RWPE2 (cell line): ENCODE measurements around the gene LAMC1.
"Not testable (repeated sequence)": the region's sequence is repeated elsewhere in the genome, so short reads cannot be mapped to it uniquely, and the experiment has no call there.

Source experiments
- ATAC-seq: fragments of 200-7000 bp; cut with Tn5 transposase; 3 replicates; pipeline ENCODE4 v1.9.1; 2021; ENCODE audit warnings: low read depth
- DNase-seq: peaks from one replicate; pipeline ENCODE4 v3.0.0-alpha.2; 2020; ENCODE audit warnings: low spot score
- H3K27ac ChIP-seq: fragments of 450-650 bp; 2 replicates; pipeline ENCODE4 v1.5.1; 2017; ENCODE audit warnings: mild to moderate bottlenecking; ENCODE audit not compliant: poor library complexity, severe bottlenecking
- H3K27me3 ChIP-seq: fragments of 250-450 bp; sonication (Bioruptor Pico); 2 replicates; pipeline ENCODE4 v1.5.1; 2021; ENCODE audit warnings: mild to moderate bottlenecking, moderate library complexity; ENCODE audit not compliant: insufficient read depth, poor library complexity, severe bottlenecking
- H3K36me3 ChIP-seq: fragments of 250-450 bp; sonication (Bioruptor Pico); 2 replicates; pipeline ENCODE4 v1.5.1; 2020; ENCODE audit warnings: low read depth, mild to moderate bottlenecking, moderate library complexity
- H3K4me1 ChIP-seq: fragments of 250-450 bp; sonication (Bioruptor Pico); 2 replicates; pipeline ENCODE4 v1.5.1; 2021; ENCODE audit warnings: mild to moderate bottlenecking, moderate library complexity; ENCODE audit not compliant: insufficient read depth, poor library complexity, severe bottlenecking
- H3K4me3 ChIP-seq: fragments of 250-450 bp; sonication (Bioruptor Pico); 2 replicates; pipeline ENCODE4 v1.5.1; 2021; ENCODE audit warnings: mild to moderate bottlenecking, moderate library complexity; ENCODE audit not compliant: severe bottlenecking
- H3K9me3 ChIP-seq: fragments of 250-450 bp; sonication (Bioruptor Pico); 2 replicates; pipeline ENCODE4 v1.5.1; 2021; ENCODE audit warnings: mild to moderate bottlenecking, moderate library complexity; ENCODE audit not compliant: severe bottlenecking
- TF ChIP-seq, protein P1 (sequence below): fragments of 450-650 bp; IDR thresholded peaks from one replicate; pipeline ENCODE4 v1.5.1; 2017; ENCODE audit warnings: mild to moderate bottlenecking, moderate library complexity; ENCODE audit not compliant: poor library complexity, severe bottlenecking

LAMC1 gene

DNA sequence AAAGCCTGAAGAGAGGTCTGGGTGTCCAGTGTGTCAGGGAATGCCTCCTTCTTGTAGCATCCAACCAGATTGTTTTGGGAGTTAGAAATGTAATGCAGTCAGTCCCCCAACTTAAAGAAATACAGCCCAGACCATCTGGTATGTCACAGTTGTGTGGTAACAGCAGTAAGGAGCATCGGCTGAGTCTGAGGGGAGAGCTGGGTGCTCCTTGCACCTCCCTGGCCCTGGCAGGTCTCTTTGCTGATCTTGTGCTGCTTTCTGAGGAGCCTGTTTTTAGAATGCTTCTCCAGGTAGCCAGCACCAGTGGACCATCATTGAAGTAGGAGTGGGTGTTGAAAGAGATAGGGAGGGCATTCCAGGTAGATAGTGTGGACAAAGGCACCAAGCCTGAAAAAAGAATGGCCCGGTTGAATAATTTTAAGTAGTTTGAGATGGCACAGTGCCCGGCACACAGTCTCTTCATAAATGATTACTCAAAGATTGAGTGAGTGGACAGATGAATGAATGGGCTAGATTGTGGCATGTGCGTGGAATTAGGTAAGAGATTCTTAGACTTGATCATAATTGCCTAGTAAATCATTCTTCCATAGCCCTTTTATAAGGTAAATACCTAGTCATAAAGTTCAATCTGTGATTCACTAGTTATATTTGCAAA lies 46.5 kb downstream of the LAMC1 start:
- Histone ChIP-seq H3K4me3 (no peak overlapping the region), H3K4me1 (peaks cover 33% of the 10 kb centered on the region), H3K9me3 (no peaks in the 10 kb centered on the region), H3K27ac (peak overlapping the region; percentile 34), H3K36me3 (peaks cover 13% of the 10 kb centered on the region; the same call in 1 of the 2 replicates), H3K27me3 (no peaks in the 10 kb centered on the region)
- ATAC-seq: peak; percentile 66
- DNase-seq: no peak
- TF ChIP-seq, protein P1, sequence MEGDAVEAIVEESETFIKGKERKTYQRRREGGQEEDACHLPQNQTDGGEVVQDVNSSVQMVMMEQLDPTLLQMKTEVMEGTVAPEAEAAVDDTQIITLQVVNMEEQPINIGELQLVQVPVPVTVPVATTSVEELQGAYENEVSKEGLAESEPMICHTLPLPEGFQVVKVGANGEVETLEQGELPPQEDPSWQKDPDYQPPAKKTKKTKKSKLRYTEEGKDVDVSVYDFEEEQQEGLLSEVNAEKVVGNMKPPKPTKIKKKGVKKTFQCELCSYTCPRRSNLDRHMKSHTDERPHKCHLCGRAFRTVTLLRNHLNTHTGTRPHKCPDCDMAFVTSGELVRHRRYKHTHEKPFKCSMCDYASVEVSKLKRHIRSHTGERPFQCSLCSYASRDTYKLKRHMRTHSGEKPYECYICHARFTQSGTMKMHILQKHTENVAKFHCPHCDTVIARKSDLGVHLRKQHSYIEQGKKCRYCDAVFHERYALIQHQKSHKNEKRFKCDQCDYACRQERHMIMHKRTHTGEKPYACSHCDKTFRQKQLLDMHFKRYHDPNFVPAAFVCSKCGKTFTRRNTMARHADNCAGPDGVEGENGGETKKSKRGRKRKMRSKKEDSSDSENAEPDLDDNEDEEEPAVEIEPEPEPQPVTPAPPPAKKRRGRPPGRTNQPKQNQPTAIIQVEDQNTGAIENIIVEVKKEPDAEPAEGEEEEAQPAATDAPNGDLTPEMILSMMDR: no peak

DNA sequence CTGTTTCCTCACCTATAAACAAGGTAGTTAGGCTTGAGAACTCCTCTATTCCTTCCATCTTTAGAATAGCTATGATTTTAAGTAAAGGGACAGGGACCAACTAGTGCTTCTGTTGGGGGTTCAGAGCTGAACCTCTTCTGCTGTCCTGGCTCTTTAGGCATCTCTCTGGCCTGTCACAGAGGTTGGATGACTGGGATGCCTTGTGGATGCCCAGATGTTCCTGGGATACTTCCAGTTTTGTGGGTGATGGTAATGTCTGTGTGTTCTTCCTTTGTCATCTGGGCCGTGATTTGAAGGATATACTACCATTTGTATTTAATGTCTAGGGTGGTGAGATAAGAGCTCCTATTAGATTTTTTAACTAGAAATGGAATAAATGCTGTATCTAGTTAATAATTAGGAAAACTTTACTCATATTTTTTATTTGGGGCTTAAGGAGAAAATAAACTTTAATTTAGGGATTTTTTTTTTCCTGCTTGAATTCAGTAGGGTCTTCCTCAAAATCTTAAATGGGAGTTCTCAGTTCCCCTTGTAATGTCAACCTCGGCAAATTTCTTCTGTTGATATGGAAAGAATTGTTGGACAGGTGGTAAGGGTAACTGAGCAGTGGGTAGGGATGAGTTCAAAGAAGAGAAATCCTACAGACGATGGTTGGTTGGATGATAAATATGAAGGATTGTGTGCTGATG lies 47.2 kb downstream of the LAMC1 start:
- H3K4me1 ChIP-seq: peaks cover 33% of the 10 kb centered on the region
- no peak overlapping the region for H3K4me3 ChIP-seq
- ATAC-seq (no peak), DNase-seq (no peak)
- TF ChIP-seq, protein P1: no peak
- H3K36me3 ChIP-seq: peaks cover 13% of the 10 kb centered on the region; the same call in 1 of the 2 replicates
- no peaks in the 10 kb centered on the region for H3K27me3 ChIP-seq
- H3K9me3 ChIP-seq: no peaks in the 10 kb centered on the region
- H3K27ac ChIP-seq: peak overlapping the region; percentile 34

DNA sequence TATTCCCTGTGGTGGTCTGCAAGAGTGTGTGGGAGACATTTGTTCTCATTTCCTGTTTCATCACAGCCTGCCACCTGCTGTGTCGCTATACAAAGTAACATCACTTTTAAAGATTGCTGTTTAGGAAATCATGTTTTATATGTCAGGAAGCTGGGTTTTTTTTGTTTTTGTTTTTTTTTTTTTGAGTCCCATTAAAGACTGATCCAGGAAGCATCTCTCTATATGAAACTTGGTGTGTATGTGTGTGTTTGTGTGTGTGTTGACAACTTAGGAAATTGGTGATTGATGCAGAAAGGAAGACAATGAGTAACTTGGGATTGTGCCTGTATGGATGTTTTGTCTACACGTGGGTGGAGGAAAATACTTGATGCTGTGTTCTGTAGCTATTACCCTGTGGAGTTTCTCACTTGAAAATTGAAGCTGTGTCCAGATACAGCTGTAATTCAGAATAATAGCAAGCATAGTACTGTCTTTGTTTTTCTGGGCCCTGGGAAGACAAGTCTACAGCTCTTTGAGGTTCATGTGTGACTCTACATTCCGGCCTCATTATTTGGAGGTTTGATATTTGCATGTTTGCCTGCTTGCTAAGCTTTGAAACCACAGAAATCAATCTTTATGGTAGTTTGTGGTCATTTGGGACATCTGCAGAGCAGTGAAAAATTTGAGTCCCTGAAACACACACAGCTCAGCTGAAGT lies 47.9 kb downstream of the LAMC1 start:
- H3K27ac ChIP-seq: peak overlapping the region; percentile 6
- H3K36me3 ChIP-seq: peaks cover 8% of the 10 kb centered on the region; the same call in 1 of the 2 replicates
- H3K4me1 ChIP-seq: peaks cover 33% of the 10 kb centered on the region
- TF ChIP-seq, protein P1: no peak
- H3K4me3 ChIP-seq: no peak overlapping the region
- no peaks in the 10 kb centered on the region for H3K9me3 ChIP-seq
- H3K27me3 ChIP-seq: no peaks in the 10 kb centered on the region
- ATAC-seq (no peak), DNase-seq (no peak)

DNA sequence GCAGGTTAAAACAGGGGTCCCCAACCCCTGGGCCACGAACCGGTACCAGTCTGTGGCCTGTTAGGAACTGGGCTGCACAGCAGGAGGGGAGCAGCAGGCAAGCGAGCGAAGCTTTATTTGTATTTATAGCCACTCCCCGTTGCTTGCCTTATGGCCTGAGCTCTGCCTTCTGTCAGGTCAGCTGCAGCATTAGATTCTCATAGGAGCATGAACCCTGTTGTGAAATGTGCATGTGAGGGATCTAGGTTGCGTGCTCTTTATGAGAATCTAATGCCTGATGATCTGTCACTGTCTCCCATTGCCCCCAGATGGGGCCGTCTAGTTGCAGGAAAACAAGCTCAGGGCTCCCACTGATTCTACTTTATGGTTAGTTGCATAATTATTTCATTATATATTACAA lies 49.4 kb downstream of the LAMC1 start:
- H3K4me1 ChIP-seq: peaks cover 42% of the 10 kb centered on the region
- ATAC-seq, H3K27ac ChIP-seq, DNase-seq, H3K4me3 ChIP-seq, H3K9me3 ChIP-seq, H3K36me3 ChIP-seq, H3K27me3 ChIP-seq: not testable (repeated sequence)

DNA sequence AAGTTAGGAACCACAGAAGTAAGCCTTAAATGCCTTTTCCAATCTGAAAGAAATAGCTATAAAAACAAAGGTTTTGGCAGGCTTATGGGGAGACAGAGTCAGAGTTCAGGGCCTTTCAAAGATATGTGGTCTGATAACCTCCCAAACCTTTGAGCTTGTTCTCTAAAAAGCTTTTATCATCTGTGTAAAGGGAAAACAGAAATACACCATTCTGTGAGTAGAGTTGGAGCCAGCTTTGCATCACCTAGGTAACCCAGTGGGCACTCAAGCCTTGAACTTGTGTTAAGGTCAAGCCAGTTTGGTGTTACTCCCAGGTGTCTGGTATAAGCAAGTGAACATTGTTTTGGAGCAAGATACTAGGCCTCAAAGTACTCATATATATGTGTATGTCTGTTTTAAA lies 50.1 kb downstream of the LAMC1 start:
- no peaks in the 10 kb centered on the region for H3K27me3 ChIP-seq
- TF ChIP-seq, protein P1: no peak
- H3K27ac ChIP-seq: no peak overlapping the region
- DNase-seq: no peak
- peaks cover 5% of the 10 kb centered on the region; the same call in 1 of the 2 replicates for H3K36me3 ChIP-seq
- H3K4me1 ChIP-seq: peaks cover 40% of the 10 kb centered on the region
- ATAC-seq: no peak
- H3K9me3 ChIP-seq: no peaks in the 10 kb centered on the region
- no peak overlapping the region for H3K4me3 ChIP-seq
